ENCODE data around the gene OVOL2.

GRCh38 chr20:18016772-18017171 lies 40.9 kb downstream of the OVOL2 start:
- TF ChIP-seq, protein P1, sequence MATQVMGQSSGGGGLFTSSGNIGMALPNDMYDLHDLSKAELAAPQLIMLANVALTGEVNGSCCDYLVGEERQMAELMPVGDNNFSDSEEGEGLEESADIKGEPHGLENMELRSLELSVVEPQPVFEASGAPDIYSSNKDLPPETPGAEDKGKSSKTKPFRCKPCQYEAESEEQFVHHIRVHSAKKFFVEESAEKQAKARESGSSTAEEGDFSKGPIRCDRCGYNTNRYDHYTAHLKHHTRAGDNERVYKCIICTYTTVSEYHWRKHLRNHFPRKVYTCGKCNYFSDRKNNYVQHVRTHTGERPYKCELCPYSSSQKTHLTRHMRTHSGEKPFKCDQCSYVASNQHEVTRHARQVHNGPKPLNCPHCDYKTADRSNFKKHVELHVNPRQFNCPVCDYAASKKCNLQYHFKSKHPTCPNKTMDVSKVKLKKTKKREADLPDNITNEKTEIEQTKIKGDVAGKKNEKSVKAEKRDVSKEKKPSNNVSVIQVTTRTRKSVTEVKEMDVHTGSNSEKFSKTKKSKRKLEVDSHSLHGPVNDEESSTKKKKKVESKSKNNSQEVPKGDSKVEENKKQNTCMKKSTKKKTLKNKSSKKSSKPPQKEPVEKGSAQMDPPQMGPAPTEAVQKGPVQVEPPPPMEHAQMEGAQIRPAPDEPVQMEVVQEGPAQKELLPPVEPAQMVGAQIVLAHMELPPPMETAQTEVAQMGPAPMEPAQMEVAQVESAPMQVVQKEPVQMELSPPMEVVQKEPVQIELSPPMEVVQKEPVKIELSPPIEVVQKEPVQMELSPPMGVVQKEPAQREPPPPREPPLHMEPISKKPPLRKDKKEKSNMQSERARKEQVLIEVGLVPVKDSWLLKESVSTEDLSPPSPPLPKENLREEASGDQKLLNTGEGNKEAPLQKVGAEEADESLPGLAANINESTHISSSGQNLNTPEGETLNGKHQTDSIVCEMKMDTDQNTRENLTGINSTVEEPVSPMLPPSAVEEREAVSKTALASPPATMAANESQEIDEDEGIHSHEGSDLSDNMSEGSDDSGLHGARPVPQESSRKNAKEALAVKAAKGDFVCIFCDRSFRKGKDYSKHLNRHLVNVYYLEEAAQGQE (IDR thresholded peaks at IDR 0.05; ENCODE audit: insufficient replicate concordance, low read depth) = no peak
- TF ChIP-seq CTCF (IDR thresholded peaks at IDR 0.05; ENCODE audit: insufficient read depth, low read length) (no peak), POLR2AphosphoS5 (IDR thresholded peaks at IDR 0.05; ENCODE audit: low read depth) (no peak), GABPA (IDR thresholded peaks at IDR 0.05; ENCODE audit: low read depth) (no peak)
